HG02642 (cell line): Measurements from ENCODE around the gene TRAF3IP1.
A peak's percentile ranks its signal among the peaks of the same experiment; 100 is the strongest.

Experiments used
- ATAC-seq: cut with Tn5 transposase; IDR thresholded peaks from one replicate; pipeline ENCODE4 v1.9.1; 2021; ENCODE audit warnings: mild to moderate bottlenecking; ENCODE audit not compliant: unreplicated experiment, poor library complexity

Gene TRAF3IP1

GRCh38 chr2:238286987-238287736, 33.2 kb upstream of the TRAF3IP1 start:
- no peak for ATAC-seq

GRCh38 chr2:238287737-238288649, 32.3 kb upstream of the TRAF3IP1 start, which contains the start of gene PER2:
PER2 (minus strand) TSS chr2:238288610; CDS start chr2:238277936, 10,674 bp downstream.
- peak; percentile 43 for ATAC-seq

- peak; percentile 89 for ATAC-seq
Measured at GRCh38 chr2:238288650-238289573, 31.4 kb upstream of the TRAF3IP1 start.

GRCh38 chr2:238289574-238289973, 30.7 kb upstream of the TRAF3IP1 start:
- no peak for ATAC-seq

- ATAC-seq, result no peak
Measured at GRCh38 chr2:238290091-238290509, 30.2 kb upstream of the TRAF3IP1 start.

GRCh38 chr2:238290715-238291549, 29.4 kb upstream of the TRAF3IP1 start:
- ATAC-seq, result no peak

GRCh38 chr2:238291550-238292281, 28.6 kb upstream of the TRAF3IP1 start:
- ATAC-seq, result no peak

GRCh38 chr2:238294046-238294392, 26.3 kb upstream of the TRAF3IP1 start:
- no peak for ATAC-seq

GRCh38 chr2:238294393-238295143, 25.8 kb upstream of the TRAF3IP1 start:
- no peak for ATAC-seq

GRCh38 chr2:238295144-238296112, 24.9 kb upstream of the TRAF3IP1 start:
- no peak for ATAC-seq

GRCh38 chr2:238296638-238297457, 23.5 kb upstream of the TRAF3IP1 start:
- no peak for ATAC-seq

- ATAC-seq, result no peak
Measured at GRCh38 chr2:238299803-238300202, 20.5 kb upstream of the TRAF3IP1 start.

- ATAC-seq, result no peak
Measured at GRCh38 chr2:238302087-238302486, 18.2 kb upstream of the TRAF3IP1 start.

- ATAC-seq, result no peak
Measured at GRCh38 chr2:238302751-238303150, 17.6 kb upstream of the TRAF3IP1 start.

GRCh38 chr2:238304116-238304515, 16.2 kb upstream of the TRAF3IP1 start:
- ATAC-seq, result no peak
